HG03558 (cell line): ENCODE measurements around the gene IRF9.

Source experiments
- ATAC-seq: cut with Tn5 transposase; IDR thresholded peaks from one replicate; pipeline ENCODE4 v1.9.1; 2021; ENCODE audit warnings: moderate number of reproducible peaks; ENCODE audit not compliant: unreplicated experiment; ENCODE audit errors: extremely low read depth

Gene IRF9, protein sequence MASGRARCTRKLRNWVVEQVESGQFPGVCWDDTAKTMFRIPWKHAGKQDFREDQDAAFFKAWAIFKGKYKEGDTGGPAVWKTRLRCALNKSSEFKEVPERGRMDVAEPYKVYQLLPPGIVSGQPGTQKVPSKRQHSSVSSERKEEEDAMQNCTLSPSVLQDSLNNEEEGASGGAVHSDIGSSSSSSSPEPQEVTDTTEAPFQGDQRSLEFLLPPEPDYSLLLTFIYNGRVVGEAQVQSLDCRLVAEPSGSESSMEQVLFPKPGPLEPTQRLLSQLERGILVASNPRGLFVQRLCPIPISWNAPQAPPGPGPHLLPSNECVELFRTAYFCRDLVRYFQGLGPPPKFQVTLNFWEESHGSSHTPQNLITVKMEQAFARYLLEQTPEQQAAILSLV

DNA sequence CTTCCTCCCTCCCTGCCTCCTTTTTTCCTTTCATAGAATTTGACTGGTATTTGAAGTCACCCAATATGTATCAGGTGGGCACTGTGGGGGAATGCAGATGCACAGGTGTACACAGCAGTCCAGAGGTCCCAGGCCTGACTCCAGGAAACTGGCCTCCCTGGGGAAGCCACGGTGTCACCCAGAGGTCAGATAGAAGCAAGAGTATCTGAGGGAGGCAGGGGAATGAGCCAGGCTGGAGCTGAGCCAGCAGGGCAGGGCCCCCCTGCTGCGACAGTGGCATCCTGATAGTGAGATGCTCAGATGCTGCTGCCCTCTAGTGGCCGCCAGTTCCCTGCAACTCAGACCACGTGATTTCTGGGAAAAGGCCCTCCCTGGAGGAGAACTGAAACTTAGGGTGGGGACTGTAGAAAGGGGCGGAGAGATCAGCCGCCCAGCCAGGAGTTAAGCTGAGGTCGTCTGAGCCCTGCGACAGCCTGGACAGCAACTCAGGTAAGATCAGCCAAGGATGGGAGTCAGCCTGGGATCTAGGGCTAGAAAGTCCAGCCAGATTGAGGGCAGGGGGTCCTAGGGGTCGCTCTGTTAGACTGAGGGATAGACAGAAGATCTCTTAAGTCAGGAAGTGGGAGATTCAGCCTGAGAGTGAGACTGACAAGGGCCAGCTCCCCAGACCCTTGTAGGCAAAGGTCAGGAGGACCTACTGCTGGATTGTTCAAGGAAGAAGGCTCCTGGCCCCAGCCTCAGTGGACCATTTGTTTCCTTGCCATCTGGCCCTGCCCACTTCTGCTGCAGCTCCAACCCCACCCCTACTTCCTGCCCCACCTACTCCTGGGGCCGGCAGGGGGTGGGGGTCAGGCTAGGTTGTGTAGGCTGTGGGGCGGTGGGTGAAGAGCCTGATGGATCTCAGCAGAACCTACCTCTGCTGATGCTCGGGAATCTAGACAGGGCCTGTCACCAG is at the start of gene IRF9:
Gene IRF9, plus strand, starts transcription at position 416 of the 955 bp plus-strand sequence. CDS start 880 bp downstream, outside the sequence.
- peak; percentile 58 for ATAC-seq

DNA sequence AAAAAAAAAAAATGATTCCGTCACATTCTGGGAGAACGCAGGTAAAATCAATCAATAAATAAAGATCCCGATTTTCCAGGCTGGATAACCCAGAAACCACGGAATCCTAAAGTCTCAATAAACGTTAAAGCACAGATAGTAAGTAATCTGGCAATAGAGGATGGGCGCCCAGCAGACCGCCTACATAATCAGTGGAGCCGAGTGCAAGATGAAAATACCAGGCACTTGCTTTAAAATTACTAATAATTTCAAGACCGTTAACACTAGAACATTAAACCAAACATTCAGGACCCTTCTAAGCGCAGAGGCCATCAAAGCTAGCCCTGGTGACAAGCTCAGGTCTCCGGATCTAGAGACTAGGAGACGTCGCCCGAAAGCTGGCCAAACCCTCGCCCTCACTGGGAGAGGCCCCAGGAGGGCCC is 47.7 kb upstream of the IRF9 start:
- ATAC-seq = no peak

DNA sequence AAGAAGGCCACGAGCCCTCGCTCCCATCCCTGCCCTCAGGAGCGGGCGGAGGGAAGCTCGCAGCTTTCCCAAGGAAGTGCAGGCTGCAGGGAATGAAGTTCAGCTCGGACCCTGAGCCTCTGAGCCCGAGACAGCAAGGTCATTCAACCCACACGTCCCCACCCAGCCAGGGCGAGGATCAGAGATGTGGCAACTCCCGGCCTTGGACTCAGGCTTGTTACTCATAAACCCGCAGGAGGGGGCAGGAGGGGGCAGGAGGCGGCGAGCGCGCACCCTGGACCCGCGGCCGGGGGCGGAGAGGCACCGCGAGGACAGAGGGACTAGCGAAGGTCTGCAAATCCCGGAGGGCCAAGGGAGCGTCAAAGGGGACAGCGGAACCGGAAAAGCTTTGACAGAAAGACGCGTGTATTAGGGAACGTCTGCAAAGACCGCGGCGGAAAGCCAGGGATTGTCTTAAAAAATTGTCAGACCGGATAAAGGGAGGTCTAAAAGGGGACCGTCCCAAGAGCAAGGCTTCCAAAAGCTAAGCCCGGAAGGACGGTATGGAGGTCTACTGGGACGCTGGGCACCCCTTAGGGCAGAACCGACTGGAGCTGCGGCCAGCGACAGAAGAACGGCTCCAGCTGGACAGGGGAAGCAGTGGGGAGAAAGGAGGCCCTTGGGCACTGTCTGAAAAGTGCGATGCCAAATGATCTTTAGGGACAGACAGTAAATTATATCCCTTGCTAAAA is 47.1 kb upstream of the IRF9 start:
- peak; percentile 13 for ATAC-seq

DNA sequence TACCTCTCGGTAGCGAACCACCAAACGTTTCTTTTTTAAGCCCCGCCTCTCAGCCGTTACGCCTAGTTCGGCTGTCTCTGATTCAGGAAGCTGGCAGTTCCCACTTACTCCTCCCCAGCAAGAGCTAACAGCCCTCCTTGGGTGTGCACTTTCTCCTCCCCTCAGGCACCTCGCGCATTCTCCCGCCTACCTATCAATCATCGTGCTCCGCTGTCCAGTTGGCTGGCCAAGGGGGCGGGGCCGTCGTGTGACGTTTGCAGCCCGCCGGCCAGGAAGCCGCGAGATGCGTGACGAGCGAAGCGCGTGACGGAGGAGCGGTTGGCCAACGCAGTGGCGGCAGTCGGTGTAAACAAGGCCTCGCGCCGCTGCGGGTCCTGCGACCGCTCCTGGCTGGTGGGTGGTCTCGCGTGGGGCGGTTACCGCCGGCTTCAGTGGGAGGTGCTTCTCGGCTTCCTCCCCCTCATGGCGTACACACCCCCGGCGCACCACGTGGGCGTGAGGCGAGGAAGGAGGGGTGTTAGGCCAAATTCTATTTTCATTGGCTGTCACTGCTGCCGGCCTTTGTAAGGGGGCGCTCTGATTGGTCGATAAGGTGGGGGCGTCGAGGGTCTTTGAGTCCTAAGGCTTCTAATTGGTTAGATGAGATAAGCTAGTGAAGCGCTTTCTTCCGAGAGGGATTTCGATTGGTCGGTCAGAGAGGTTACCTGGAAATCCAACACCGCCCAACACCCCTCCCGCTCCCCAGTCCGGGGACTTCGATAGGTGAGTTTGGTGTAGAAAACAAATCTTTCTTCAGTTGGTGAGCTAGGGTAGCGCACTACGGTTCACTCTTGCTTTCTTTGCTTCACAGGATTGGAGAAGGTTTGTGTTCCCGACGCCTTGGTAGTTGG is 46.3 kb upstream of the IRF9 start, which contains the start of the genes DCAF11 and NRL:
Gene DCAF11, plus strand, starts transcription at position 246 of the 890 bp plus-strand sequence. CDS start 818 bp downstream, outside the sequence.
Gene NRL, minus strand, starts transcription at position 418 of the 890 bp plus-strand sequence. CDS start 32,101 bp downstream, outside the sequence.
- peak; percentile 75 for ATAC-seq

DNA sequence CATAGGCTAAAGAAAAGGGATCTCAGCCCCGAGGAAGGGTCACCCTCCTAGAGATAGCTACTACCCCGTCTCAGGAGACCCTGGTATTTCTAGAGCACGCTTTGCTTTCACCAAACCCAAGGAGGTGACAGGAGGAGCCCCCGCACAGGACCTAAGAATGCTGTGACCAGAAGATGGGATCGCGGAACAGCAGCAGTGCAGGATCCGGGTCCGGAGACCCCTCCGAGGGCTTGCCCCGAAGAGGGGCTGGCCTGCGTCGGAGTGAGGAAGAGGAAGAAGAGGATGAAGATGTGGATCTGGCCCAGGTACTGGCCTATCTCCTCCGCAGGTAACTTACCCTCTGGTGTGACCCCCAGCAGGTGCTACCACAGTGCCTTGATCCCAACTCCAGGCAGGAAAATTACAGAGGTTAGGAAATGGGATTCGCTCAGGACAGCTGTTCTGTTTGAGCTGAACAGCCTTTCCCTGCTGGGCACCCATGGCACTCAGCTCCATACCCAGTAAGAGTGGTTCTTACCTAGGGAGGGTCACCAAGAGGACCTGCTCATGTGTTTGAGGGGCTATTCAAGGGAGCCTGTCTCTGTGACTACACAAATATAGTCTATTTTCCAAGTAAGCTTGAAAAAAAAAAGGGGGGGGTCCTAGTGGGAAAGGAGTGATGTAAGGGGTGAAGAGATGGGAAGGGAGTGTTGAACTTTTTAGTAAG is 45.5 kb upstream of the IRF9 start:
- no peak for ATAC-seq

DNA sequence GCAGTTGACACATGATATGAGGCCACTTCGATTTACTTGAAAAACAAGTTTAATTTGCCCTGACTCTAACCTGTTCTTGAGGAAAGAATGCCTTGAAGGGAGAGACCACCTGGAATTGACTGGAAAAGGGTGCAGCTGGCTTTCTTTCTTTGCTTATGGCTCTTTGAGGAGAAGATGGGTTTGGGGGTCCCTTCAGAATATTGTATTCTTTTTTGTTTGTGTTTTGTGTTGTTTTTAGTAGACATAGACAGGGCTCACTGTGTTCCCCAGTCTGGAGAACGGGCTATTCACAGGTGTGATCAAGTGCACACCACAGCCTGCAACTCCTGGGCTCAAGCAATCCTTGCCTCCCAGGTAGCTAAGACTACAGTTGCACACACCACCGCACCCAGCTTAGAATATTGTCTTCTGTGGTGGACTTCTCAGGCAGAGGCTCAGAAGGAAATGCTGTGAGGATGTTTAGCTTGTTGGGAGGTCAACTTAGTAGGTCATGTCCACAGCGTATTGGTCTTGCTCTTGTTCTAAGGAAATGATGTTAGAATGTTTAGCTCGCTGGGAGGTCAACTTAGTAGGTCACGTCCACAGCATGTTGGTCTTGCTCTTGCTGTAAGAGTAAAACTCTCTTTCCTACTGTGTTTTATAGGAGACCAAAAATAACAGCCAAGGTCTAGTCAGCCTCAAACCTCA is 44.8 kb upstream of the IRF9 start:
- no peak for ATAC-seq

DNA sequence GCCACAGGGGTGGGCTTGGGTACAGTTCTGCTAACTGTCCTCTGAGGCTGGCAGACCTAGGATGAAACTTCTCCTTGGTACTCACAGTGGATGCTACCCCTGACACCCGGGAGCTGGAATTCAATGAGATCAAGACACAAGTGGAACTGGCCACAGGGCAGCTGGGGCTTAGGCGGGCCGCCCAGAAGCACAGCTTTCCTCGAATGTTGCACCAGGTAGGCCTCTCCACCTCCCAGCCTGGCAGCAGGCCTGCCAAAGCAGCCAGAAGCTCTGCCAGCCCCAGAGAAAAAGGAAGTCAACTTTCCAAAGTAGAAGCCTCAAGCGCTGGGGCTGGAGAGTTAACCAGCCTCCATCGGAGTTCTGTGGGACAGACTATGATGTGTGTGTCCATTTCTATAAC is 43.9 kb upstream of the IRF9 start:
- ATAC-seq = no peak

DNA sequence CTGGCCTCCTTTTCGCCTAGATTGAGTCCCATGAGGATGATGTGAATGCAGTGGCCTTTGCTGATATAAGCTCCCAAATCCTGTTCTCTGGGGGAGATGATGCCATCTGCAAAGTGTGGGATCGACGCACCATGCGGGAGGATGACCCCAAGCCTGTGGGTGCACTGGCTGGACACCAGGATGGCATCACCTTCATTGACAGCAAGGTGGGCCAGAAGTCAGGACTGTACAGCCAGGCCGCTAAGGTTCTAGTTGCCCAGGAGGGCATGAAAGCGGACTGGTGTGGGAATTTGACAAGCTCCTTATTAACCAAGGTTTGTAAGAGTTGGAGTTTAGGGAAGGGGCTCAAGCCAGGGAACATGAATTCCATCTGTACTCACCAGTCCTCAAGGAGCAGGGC is 41.4 kb upstream of the IRF9 start:
- ATAC-seq = no peak

DNA sequence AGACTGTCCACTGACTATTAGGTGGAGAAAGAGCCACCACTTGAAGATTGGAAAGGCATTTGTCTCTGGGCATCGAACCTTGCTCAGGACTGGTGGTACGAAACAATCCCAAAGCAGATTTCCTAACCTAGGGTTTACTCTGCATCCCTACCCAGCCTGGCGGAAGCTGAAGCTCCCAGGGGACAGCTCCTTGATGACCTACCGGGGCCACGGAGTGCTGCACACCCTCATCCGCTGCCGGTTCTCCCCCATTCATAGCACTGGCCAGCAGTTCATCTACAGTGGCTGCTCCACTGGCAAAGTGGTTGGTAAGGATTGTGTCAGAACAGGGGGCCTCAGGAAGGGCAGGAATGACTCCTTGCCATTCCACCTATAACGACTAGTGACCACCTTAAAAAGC is 39.9 kb upstream of the IRF9 start:
- no peak for ATAC-seq

DNA sequence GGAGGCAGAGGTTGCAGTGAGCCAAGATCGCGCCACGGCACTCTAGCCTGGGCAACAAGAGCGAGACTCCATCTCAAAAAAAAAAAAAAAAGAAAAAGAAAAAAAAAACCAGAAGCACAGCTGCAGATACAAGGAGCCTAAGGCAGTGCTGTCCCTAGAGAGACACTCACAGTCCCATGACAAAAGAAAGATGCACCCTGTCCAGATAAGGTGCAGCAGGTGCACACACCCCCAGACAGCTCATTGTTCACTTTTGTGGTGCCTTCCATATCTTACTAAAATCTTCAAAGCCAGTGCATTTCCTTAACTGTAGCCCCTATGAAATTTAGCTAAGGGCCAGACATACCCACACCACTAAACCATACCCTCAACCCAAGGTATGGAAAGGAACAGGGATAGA is 38.6 kb upstream of the IRF9 start:
- no peak for ATAC-seq

DNA sequence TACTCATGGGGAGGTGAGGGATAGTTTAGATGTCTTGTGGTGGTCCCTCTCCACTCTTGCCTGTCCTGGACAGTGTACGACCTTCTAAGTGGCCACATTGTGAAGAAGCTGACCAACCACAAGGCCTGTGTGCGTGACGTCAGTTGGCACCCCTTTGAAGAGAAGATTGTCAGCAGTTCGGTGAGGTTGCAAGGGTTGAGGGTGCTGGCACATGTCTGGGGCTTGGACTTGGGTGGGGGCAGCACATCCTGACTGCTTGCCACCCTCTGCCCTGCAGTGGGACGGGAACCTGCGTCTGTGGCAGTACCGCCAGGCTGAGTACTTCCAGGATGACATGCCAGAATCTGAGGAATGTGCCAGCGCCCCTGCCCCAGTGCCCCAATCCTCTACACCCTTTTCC is 38.2 kb upstream of the IRF9 start:
- ATAC-seq = no peak

DNA sequence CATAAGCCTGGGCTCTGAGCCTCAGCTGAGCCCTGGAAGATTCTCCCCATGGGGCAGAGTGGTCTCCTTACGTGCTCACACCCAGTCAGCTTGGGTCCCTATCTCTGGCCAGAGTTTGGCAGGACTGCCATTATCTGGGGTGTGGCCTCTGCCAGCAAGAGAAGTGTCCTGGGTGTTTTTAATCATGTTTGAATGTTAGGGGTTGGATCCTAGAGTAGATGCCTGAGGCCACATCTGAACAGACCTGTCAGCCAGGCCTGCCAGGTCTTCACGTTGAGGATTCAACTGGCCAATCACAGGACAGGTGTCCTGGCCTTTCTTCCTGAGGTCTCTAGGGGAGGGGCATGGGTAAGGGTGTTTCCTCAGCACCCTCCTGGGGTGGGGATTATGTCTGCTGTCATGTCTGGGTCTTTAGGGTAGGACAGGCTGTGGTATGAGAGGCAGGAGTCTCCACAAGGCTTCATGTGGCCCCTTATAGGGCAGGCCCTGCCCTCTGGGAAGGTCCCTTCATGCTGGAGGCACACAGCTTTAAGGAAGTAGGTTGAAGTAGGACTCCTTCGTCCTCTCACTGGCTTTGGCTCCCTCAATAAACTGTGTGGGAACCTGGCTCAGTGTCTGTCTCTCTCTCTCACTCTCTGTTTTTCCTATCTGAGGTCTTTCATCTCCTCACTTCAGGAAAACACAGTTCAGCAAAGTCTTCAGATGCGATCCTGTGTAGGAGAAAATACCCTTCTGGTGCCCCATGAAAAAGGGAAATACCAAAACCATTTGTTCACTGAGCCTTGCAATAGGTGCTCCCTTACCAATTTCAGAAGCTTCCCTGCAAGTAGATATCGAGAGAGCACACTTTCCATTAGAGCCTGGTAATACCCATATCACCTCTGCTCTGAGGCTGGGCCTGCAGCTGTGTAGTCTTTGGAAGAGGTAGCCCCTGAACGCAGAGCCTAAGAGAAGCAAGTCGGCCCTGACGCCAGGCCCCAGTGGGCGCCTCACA is 37.3 kb upstream of the IRF9 start:
- no peak for ATAC-seq

DNA sequence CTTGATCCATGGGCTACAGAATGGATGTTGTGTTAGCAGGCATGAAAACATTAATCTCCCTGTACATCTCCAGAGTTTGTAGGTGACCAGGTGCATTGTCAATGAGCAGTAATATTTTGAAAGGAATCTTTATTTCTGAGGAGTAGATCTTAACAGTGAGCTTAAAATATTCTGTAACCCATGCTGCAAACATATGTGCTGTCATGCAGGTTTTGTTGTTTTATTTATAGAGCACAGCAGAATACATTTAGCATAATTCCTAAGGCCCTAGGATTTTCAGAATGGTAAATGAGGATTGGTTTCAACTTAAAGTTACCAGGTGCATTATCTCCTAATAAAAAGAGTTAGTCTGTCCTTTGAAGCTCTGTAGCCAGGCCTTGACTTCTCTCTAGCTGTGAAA is 34.1 kb upstream of the IRF9 start:
- ATAC-seq = no peak

DNA sequence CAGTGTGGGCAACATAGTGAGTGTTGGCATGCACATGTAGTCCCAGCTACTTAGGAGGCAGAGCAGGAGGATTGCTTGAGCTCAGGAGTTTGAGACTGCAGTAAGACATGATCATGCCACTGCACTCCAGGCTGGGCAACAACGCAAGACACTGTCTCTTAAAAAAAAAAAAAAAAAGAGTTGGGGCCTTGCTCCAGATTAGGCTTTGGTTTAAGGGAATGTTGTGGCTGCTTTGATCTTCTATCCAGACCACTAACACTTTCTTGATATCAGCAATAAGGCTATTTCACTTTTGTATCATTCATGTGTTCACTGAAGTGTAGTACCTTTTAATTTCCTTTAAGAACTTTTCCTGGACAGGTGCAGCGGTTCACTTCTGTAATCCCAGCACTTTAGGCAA is 33.4 kb upstream of the IRF9 start:
- no peak for ATAC-seq

DNA sequence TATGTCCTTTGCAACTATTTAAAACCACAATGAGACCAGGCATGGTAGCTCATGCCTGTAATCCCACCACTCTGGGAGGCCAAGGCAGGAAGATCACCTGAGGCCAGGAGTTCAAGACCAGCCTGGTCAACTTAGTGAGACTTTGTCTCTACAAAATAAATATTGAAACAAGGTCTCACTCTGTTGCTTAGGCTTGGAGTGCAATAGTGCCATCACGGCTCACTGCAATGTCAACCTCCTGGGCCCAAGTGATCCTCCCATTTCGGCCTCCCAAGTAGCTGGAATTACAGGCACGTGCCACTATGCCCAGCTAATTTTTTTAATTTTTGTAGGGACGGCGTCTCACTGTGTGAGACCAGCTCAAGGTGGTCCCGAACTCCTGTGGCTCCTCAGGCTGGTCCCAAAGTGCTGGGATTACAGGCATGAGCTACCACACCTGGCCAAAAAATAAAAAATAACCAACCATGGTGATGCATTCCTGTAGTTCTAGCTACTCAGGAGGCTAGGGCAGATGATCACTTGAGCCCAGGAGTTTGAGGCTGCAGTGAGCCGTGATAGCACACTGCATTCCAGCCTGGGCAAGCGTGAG is 31.6 kb upstream of the IRF9 start:
- ATAC-seq = no peak

DNA sequence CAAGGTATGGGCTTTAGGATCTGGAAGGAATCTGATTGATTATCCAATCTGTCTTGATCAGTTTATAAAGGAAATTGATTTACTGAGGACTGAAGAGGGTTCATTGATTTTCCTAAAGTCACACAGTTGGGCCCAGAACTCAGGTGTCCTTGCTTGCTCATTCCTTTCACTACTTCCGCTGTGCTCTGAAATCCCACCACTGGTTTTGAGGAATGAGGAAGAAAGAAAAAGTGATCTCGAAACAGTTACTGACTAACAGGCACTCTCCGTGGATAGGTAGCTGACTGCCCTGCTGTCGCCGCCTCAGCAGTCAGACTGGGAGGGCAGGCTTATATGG is 30.7 kb upstream of the IRF9 start, which contains the start of gene FITM1:
Gene FITM1, plus strand, starts transcription at position 280 of the 337 bp plus-strand sequence. CDS start 905 bp downstream, outside the sequence.
- no peak for ATAC-seq
